Suppressor macrophage treated with lipopolysaccharide for 1 hour (primary cell): ENCODE measurements around the gene FBN1.

Source experiments
- DNase-seq, 3 donors: peaks; one replicate each; pipeline ENCODE4 v3.0.0-alpha.2; 2020 to 2022

Gene FBN1

DNA sequence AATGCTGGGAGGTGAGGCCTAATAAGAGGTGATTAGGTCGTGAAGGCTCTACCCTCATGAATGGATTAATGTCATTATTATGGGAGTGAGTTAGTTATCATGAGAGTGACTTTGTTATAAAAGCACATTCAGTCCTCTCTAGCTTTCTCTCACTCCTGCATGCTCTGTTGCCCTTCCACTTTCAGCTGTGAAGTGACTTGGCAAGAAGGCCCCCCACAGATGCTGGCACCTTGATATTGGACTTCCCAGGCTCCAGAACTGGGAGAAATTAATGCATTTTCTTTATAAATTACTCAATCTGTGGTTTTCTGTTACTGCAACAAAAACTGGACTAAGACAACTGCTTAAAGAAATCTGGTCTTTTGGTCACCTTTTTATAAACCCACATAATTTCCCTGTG is 144.3 kb downstream of the FBN1 start:
- DNase-seq = no peak

DNA sequence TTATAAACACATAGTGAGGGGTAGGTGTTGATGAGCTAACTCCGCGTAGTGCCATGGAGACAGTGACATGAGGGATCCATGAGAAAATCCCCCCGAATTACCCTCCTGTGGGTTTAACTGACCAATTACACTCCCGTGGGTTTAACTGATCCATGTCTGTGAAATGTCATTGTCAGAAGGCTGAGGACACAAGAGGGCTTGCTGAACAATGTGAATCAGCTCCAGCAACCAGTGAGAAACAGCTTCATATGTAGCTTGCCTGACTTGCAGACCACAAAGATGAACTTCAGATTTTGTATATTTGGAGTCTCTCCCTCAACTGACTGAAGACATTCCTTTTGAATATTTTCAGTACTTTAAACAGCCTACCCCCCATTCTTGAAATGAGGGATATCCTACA is 144.9 kb downstream of the FBN1 start:
- DNase-seq = peak; percentile 10 to 30 (median 17)

DNA sequence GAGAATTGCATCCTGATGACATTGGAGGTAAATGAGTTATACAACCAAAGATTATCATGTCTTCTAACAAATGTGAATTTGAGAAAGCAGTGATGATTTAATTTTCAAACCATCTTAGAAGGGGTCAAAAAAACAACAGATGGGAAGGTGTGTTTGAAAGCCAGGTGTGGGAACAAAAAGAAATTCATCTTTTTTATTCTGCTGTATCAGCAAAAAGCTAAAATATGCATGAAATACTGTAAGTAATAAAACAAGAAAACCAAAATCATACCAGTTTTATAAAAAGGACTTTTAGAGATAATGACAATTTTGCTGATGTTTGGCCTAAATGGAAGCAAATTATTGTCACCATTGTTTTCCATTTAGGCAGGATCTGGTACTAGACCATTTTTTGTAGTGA is 145.5 kb downstream of the FBN1 start:
- no peak for DNase-seq

DNA sequence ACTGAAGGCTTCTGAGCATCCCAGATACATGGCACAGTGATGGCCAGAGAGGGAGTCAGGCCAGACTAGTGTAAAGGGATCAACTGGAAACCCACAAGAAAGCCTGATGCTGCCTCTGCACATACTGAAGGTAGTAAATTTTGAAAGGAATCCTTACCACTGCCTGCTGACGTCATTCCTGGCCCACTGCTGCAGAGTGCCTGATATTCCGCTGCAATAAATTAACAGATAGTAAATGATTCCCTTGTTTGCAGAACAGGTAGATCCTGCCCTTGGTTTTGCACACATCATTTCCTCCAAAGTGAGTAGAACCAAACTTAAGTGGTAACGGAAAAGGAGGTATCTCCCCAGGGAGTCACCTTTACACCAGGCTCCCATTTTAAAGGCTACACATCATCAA is 146.7 kb downstream of the FBN1 start:
- no peak for DNase-seq

DNA sequence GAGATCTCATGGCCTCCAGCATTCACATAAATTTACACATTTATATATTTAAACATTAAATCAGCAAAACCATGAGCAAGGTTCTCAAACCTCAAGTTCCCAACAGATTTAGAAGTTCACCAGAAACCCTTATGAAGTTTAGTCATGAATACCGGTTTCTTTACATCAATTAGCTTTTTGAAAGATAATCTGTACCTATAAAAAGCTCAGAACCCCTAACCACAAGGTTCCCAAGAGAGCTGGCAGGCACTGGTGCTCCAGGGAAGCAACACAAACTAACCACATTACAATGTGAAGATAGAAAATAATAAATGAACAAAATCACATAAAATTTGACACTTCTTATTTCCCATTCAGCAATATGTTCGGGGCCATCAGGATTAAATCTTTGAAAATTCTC is 150.9 kb downstream of the FBN1 start:
- no peak for DNase-seq

DNA sequence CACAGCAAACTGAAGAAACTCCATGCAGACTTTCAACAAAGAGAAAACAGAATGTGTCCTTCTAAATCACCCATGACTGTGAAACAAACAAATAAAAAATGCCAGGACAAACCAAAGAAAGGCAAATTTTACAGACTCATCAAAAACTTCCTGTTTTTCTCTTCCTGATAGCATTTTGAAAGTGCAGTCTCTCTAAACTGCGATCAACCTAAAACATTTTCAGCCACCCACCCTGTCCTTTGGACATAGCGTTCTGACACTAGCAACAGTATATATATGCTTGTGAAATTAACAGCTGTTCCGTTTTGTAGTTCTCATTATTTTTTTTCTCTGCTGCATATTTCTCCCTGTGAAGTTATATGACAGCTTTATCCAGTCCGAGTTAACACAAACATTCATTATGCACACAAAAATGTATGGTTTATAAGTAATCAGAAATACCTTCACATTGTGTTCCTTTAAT is 151.7 kb downstream of the FBN1 start:
- DNase-seq = no peak

DNA sequence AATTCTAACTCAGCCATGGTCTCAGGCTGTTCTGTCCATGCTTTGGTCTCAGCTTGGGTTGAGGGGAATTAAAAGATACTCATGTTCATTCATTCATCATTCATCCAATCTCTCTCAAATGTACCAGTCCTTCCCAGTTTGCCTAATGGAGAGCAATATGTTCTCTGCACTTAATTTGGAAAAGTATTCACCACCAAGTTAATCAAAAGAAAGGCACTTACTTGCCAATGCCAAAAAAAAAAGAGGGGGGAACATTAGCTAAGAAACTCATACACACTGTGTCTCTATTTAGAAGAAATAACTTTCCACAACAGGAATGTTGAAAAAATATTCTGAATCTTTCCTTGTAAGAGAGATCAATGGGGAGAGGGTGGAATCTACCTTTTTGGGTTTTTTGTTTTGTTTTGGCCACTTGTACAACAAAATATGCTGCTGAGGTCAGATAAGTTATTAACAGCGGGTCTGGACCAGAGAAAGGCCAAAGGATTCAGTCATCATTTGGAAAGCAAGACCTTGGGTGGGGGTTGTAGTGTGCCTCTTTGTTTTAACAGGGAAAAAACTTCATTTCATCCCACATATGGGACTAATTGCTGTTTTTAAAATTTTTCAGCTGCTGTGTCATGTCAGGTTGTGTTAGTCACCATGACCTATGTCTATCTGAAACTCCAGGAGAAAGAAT is 152.3 kb downstream of the FBN1 start:
- peak in 1 of 3 donors; percentile 2 for DNase-seq

DNA sequence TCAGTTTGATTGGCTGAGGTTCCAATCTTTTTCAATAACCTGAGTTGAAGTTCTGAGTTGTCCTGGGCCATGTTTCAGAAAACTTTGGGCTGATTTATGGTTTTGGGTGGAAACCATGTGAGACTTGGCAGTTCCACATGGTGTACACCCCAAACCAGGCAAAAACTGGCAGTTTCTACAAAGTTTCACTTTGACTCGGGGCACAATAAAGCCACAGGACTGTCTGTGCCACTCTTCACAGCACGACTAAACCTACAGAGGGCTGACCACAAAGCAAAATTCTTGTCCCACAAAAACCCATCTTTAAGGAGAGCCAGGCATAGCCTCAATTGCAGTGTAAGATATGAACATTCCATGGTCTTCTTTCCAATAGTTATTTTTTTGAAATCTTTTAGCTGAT is 159.3 kb downstream of the FBN1 start:
- DNase-seq = no peak

DNA sequence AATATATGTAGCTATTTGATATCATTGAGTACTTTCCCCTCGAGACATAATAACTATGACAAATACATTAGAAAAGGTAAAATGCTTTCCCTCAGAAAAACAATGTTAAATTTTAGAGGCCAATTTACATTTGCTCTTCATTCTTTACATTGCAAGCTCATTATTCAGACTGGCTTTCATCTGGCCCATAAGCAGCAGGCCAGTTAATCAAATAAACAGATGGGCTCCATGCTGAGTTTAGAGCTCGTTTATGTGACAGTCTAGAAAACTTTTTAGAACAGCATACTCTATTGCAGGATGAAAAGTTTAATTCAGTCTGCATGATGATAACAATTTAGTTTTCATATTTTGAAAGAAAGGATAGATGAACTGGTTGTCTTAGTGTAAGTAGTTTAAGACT is 163.7 kb downstream of the FBN1 start:
- no peak for DNase-seq

DNA sequence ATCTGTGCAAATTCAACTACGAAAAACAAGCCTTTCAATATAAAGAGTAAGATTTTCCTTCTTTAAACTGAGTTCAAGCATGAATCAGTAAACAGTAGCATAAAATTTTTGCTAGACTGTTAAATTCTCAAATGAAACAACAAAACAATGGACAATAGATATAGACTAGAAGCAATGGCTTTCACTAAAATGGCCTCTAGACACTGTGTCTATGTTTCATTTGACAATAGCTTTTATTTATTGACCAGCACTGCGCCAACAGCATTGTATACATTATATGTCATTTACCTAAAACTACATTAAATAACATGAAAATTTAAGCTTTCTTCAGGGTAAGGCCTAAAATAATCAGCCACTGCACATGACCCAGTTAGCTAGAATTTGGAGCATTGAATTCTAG is 165.8 kb downstream of the FBN1 start:
- DNase-seq = no peak

DNA sequence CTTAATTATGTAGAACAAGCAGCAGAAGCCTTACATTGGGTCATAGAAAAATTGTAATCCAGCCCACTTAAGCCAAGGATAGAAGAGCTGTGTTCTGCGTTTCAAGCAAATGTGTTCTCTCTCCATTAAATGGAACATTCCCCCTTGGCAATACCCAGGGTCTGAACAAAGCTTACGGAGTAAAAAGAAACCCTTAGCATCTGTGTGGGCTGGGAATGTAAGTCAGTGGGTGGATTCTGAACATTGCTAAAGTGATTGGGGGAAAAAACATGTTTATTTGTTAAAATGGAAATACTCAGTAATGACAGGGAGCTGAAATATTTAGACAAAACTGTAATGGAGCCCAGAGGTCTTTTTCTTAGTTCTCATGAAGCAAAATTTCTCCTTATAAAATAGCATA is 166.9 kb downstream of the FBN1 start:
- no peak for DNase-seq

DNA sequence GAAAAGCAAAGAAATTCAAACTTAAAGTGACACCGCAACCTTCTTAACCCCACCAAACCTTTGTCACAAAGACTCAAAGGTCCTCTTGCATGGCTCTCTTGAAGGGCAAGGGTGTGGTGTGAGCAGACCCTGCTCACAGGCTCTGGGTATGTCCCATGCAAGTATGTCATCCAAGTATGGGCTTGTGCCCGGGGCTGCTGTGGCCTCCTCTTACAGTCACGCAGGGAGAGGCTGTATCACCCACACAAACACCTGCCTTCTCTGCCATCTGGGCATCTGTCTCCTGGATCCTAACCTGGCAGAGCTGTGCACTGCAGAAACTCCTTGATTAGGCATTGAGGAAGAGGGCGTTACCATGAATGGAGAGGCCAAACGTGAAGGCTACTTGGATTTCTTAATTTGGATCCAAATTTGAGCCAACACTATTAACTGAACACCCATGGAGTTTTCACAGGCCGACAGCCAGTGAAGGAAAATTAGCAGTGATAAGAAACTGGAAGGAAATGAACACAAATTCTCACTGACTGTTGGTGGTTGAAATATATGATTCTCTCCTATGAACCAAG is 167.6 kb downstream of the FBN1 start:
- no peak for DNase-seq

DNA sequence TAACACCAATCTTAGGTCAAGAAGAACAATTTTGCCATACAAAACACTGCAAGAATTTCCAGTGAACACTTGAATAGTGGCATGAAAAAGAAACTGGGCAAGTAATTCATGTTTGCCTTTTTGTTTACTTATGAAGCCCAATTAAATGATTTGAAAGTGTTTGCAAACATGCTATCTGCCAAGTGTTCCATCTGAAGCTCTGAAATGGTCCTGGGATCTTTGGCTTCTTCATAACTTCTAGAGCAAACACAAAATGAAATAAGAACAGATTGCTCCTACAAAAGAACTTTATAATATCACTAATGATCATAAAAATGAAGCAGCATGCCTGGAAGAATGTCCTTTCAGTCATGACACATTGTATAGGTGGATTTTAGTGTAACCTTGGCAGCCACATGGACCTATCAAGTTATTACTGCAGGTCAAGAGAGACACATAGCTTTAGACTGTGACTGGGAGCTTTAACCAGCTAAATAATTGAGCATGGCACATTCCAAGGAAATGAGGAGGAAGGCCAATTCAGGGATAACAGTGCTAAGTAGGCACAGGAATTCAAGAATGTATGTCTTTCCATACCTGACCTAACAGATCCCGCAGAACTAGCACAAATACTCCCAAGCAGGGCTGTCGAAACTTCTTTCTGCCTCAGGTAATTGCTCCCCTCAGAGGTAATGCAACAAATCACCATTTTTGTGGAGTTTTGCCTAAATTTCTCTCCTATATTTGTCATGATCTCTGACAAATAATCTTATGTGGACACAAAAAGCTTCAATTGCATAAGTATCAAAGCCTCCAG is 169.7 kb downstream of the FBN1 start:
- no peak for DNase-seq

DNA sequence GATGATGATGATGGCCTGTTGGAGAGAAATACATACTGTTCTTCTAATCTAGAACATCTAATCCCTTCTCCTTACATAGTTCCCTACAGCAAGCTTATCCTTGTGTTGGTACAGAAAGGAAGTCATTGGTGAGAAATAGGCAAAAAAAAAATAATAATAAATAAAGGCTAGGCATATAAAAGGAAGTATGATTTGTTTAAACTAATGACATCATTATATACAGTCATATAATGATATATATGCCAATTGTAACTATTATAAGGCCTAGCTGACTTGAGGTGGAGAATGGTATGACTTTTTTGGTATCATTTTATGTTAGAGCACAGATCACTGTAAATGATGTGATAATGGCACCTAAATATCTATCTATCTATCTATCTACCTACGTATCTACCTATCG is 171.8 kb downstream of the FBN1 start:
- no peak for DNase-seq

DNA sequence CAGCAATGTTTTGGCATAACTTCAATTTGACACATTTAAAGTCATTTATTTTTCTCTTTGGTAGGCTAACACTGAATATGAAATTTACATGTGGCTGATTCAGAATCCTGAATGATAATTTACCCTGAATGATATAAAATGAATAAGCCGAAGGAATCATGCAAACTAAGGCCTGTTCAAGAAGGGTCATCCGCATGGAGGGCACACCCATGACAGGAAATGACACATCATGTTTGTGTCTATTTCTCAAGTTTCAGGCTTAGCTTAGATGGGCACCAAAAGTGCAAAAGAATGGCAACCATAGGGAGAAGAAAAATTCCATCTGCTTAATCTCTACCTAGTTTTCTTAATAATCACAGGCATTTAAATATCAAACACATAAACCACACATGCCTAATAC is 172.8 kb downstream of the FBN1 start:
- DNase-seq = peak; percentile 21 to 50 (median 41)

DNA sequence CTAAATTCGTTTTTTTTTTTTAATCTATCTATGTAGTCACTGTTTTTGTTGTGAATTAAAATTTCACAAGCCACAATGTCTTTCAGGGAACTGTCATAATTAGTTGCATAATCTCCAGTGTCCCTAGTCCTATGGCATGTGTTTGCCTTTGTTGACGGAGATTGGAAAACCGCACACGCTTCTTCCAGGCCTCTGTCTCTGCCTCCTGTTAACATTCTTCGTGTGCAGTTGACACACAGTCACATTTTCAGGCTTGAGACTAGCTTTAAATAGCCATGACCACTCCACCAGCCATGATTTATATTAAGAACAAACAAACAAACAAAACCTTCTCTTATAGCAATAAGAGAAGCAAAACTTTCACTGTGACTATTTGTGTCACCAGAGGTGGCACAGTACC is 174.4 kb downstream of the FBN1 start:
- no peak for DNase-seq

DNA sequence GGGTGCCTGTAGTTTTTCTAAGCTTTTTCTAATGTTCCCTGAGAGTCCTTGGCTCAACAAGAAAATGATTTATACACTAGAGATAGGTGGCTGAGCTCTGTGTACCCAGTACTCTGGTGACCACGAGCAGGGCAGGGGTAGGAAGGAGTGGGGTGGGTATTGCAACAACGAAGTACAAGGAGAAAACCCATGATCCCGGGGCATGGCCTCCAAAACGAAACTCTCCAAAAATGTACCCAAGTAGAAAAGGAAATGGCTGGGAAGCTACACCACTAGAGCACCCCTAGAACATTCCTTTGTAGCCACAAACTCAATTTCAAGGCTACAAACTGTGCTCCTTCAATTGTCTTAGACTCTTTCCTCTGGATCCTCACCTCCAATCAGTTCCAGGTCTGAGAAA is 175.4 kb downstream of the FBN1 start:
- DNase-seq = no peak

DNA sequence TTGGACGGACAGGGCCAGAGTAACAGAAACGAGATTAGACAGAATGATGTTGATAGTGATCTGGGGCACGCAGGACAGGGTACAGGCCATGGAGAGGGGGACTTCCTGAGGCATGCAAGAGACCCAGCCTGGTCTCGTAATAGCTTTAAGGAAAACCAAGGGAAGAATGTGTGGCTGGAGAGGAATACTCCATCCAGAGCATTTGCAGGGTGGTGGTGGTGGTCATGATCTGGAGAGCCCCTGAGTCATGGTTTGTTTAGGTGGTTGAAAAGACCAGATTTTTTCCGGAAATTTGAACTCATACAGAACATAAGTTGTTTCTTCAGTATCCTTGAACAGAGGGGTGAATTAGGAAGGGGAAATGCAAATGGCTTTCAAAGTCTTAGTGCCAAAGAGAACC is 175.8 kb downstream of the FBN1 start:
- DNase-seq = no peak

DNA sequence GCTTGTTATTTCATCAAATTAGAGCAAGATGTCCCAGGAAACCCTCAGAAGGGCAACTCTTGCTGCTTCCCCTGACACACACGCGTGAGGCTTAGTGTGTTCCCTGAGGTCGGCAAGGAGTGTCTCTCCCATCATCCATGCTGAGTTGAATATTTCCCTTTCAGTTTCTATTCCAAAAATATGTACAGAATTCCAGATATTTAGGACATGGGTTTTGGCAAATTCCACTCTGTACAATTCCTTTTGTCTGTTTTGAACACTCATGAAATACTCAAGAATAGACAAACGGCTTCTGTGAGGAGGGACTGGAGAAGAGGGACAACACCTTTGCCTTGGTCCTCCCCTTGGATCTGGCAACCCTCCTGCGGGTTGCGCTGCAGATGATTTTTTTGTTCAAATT is 176.2 kb downstream of the FBN1 start:
- no peak for DNase-seq

DNA sequence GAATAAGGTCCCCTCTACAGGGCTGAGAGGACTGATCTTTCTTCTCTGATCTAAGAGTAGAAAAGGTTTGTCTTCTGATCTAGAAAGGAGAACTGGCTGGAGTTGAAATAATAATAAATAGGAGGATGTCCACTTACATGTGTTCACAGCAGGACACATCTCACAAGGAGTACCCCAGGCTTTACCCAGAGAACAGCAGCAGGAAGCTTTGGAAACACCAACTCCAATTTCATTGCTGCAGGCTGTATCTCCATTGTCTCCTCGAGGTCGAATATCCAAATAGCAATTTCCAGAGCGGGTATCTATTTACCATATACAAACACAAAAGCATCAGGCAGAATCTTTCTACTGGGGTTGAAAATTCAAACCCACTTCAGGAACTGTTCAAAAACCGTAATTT is 177.7 kb downstream of the FBN1 start:
- DNase-seq = no peak

DNA sequence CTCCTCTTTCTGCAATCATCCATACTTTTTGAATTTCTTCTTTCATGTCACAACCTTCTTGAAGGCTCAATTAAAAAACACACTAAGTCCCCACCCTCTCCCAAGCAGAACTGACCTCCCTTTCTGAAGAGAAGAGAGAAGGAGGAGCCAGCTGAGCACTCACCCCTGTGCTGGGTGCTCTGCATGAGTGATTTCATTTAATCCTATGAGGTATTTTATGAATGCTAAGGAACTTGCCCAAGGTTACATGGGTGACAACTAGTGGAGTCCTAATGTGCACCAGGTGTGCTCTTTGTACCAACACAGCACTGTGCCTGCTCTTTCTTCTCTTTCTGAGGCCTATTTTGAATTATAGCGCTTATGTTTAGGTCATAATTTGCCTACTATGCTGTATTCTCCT is 178.7 kb downstream of the FBN1 start:
- DNase-seq = no peak

DNA sequence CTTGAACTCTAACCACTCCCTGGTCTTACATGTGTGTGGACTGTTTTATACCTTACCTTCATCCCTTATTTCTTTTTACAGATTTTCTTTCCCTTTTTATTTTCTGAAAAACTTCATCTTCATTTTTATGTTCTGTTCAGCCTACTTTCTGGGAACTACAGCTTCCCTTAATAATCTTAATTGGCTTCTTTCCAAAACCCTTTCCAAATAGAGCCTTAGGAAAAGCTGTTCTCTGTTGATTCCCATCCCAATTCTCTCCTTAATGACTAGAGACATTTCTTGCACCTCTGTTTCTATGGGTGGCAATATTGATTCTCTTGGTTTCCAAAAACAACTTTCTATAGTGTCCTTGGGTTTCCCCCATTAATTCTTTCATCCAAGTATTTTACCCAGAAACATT is 179.4 kb downstream of the FBN1 start:
- no peak for DNase-seq

DNA sequence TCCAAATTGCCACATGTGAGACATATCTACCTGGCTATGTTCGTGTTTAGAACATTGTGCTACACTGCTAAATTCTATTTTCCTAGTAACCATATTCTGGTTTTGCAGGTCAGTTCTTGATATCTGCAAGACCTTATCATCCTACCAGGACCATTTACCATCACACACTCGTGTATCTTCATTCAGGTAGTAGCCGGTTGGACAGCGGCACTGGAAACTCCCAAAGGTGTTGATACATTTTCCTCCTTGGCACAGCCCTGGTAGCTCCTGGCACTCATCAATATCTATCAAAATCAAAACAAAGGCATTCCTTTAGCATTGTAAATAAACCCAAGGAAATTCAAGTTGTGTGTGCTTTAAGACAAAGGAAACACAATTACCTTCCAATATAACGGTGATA is 180.1 kb downstream of the FBN1 start:
- DNase-seq = no peak

DNA sequence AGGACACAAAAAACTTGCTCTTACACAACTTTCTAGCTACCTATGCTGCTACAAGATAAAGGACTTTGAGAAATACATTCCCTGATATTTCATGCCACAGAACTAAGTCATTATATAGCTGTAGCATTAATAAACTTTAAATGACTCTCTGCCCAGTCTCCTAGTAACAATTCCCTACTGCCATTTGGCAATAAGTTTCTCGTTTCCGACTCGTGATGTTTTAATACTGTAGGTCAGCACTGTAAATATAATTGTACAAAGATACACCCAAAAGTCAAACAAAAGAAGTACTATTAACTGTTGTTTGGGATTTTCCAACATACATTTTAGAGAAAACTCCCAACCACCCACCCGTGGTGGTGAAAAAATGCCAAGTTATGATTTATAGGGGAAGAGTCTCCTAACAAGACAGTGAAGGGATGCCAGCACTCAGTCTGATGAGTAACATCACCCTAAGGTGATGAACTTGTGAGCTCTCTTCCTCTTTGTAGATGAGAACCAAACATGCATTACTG is 182.1 kb downstream of the FBN1 start:
- peak; percentile 10 to 43 (median 18) for DNase-seq
